ENCODE results near the gene SYNDIG1.

The SYNDIG1 gene

GRCh38 chr20:24460712-24461111 lies 8.7 kb upstream of the SYNDIG1 start:
- DNase-seq (ENCODE audit: extremely low spot score), result no peak
- CTCF ChIA-PET, result no interaction called here
- POLR2A ChIA-PET, result no interaction called here
- TF ChIP-seq CTCF (IDR thresholded peaks at IDR 0.05; ENCODE audit: control extremely low read depth, extremely low read depth, low read depth, missing control alignments), result no peak

GRCh38 chr20:24461848-24462247 lies 7.6 kb upstream of the SYNDIG1 start:
- no peak for TF ChIP-seq CTCF (IDR thresholded peaks at IDR 0.05; ENCODE audit: control extremely low read depth, extremely low read depth, low read depth, missing control alignments)
- no peak for DNase-seq (ENCODE audit: extremely low spot score)
- ChIA-PET POLR2A (no interaction called here), CTCF (interaction anchor here (1.4 kb wide), 1 partner anchor 14 kb away, joined by 4 read pairs; no protein-coding TSS in a partner anchor)

- POLR2A ChIA-PET, result no interaction called here
These were observed 6.9 kb upstream of the SYNDIG1 start for GRCh38 chr20:24462460-24463010.

GRCh38 chr20:24465159-24465558 lies 4.3 kb upstream of the SYNDIG1 start:
- no peak for DNase-seq (ENCODE audit: extremely low spot score)
- ChIA-PET POLR2A (interaction anchor here (0.6 kb wide), 1 partner anchor 1973 kb away, joined by 5 read pairs; no protein-coding TSS in a partner anchor), CTCF (no interaction called here)
- TF ChIP-seq CTCF (IDR thresholded peaks at IDR 0.05; ENCODE audit: control extremely low read depth, extremely low read depth, low read depth, missing control alignments), result no peak

More at GRCh38 chr20:24462460-24463010, 6.9 kb upstream of the SYNDIG1 start:
- CTCF ChIA-PET, result interaction anchor here (1.4 kb wide), 1 partner anchor 15 kb away, joined by 4 read pairs; no protein-coding TSS in a partner anchor
- TF ChIP-seq CTCF (IDR thresholded peaks at IDR 0.05; ENCODE audit: control extremely low read depth, extremely low read depth, low read depth, missing control alignments), result no peak
- no peak for DNase-seq (ENCODE audit: extremely low spot score)

GRCh38 chr20:24465730-24466129 lies 3.7 kb upstream of the SYNDIG1 start:
- ChIA-PET CTCF (no interaction called here), POLR2A (no interaction called here)
- no peak for DNase-seq (ENCODE audit: extremely low spot score)
- TF ChIP-seq CTCF (IDR thresholded peaks at IDR 0.05; ENCODE audit: control extremely low read depth, extremely low read depth, low read depth, missing control alignments), result no peak

GRCh38 chr20:24468401-24469115 lies 871 bp upstream of the SYNDIG1 start:
- CTCF ChIA-PET, result no interaction called here
- POLR2A ChIA-PET, result no interaction called here
- DNase-seq (ENCODE audit: extremely low spot score), result no peak
- TF ChIP-seq CTCF (IDR thresholded peaks at IDR 0.05; ENCODE audit: control extremely low read depth, extremely low read depth, low read depth, missing control alignments), result no peak

All from GM10248 (cell line).